SK-N-SH treated with all-trans-retinoic acid at 6 μM for 48 hours (cell line): ENCODE measurements around the gene TNFAIP8.

ENCODE experiments used
- ATAC-seq: fragments of 200-7000 bp; cut with Tn5 transposase; 3 replicates; pipeline ENCODE4 v1.9.1; 2020; ENCODE audit warnings: mild to moderate bottlenecking, moderate library complexity
- ARNTL ChIP-seq: fragments of 450-650 bp; formaldehyde crosslinking; IDR thresholded peaks from 2 replicates; pipeline ENCODE4 v1.5.0; 2020; ENCODE audit warnings: low read depth, mild to moderate bottlenecking, moderate library complexity, borderline replicate concordance
- BACH2 ChIP-seq: fragments of 250-450 bp; sonication (Bioruptor Pico); IDR thresholded peaks from 2 replicates; pipeline ENCODE4 v1.9.0; 2021; ENCODE audit warnings: mild to moderate bottlenecking, borderline replicate concordance
- CSDC2 ChIP-seq: fragments of 250-450 bp; sonication (Bioruptor Pico); IDR thresholded peaks from 2 replicates; pipeline ENCODE4 v1.5.0; 2020; ENCODE audit warnings: mild to moderate bottlenecking, moderate library complexity
- ESRRG ChIP-seq: fragments of 250-450 bp; sonication (Bioruptor Pico); IDR thresholded peaks from 2 replicates; pipeline ENCODE4 v1.6.1; 2021; ENCODE audit warnings: mild to moderate bottlenecking
- GLIS3 ChIP-seq: fragments of 250-450 bp; sonication (Bioruptor Pico); IDR thresholded peaks from 2 replicates; pipeline ENCODE4 v1.5.0; 2020; ENCODE audit warnings: mild to moderate bottlenecking, moderate library complexity
- ISL1 ChIP-seq: fragments of 250-450 bp; sonication (Bioruptor Pico); IDR thresholded peaks from 2 replicates; pipeline ENCODE4 v2.1.2; 2022; ENCODE audit warnings: mild to moderate bottlenecking, moderate library complexity
- PPARA ChIP-seq: fragments of 250-450 bp; sonication (Bioruptor Pico); IDR thresholded peaks from 2 replicates; pipeline ENCODE4 v1.5.0; 2020; ENCODE audit warnings: mild to moderate bottlenecking, borderline replicate concordance
- RARB ChIP-seq: fragments of 250-450 bp; sonication (Bioruptor Pico); IDR thresholded peaks from 2 replicates; pipeline ENCODE4 v1.8.0; 2021; ENCODE audit warnings: mild to moderate bottlenecking, moderate library complexity
- SNAI2 ChIP-seq: fragments of 250-450 bp; sonication (Bioruptor Pico); IDR thresholded peaks from 2 replicates; pipeline ENCODE4 v1.5.0; 2020; ENCODE audit warnings: mild to moderate bottlenecking, moderate library complexity
- TOX ChIP-seq: fragments of 250-450 bp; sonication (Bioruptor Pico); IDR thresholded peaks from 2 replicates; pipeline ENCODE4 v1.8.0; 2021; ENCODE audit warnings: mild to moderate bottlenecking, moderate library complexity, borderline replicate concordance
- ZC3H10 ChIP-seq: fragments of 250-450 bp; sonication (Bioruptor Pico); IDR thresholded peaks from 2 replicates; pipeline ENCODE4 v1.5.1; 2021; ENCODE audit warnings: mild to moderate bottlenecking, moderate library complexity
- ZFP3 ChIP-seq: fragments of 250-450 bp; sonication (Bioruptor Pico); IDR thresholded peaks from 2 replicates; pipeline ENCODE4 v1.5.0; 2020; ENCODE audit warnings: mild to moderate bottlenecking, moderate library complexity
- ZNF565 ChIP-seq: fragments of 450-650 bp; formaldehyde crosslinking; conservative IDR thresholded peaks from 2 replicates; pipeline ENCODE4 v1.5.0; 2020; ENCODE audit warnings: low read depth, mild to moderate bottlenecking, moderate library complexity
- ZNF70 ChIP-seq: fragments of 450-650 bp; formaldehyde crosslinking; IDR thresholded peaks from 2 replicates; pipeline ENCODE4 v1.5.0; 2020; ENCODE audit warnings: mild to moderate bottlenecking, moderate library complexity
- ZNF8 ChIP-seq: fragments of 450-650 bp; formaldehyde crosslinking; IDR thresholded peaks from 2 replicates; pipeline ENCODE4 v1.5.0; 2020; ENCODE audit warnings: mild to moderate bottlenecking, moderate library complexity
- TF ChIP-seq, protein P1 (sequence below): fragments of 250-450 bp; sonication (Bioruptor Pico); IDR thresholded peaks from 2 replicates; pipeline ENCODE4 v1.5.0; 2020; ENCODE audit warnings: mild to moderate bottlenecking, moderate library complexity
- TF ChIP-seq, protein P2 (sequence below): fragments of 250-450 bp; sonication (Bioruptor Pico); IDR thresholded peaks from 2 replicates; pipeline ENCODE4 v1.8.0; 2021; ENCODE audit warnings: low read depth, mild to moderate bottlenecking, moderate library complexity, borderline replicate concordance
- TF ChIP-seq, protein P3 (sequence below): fragments of 250-450 bp; sonication (Bioruptor Pico); IDR thresholded peaks from 2 replicates; pipeline ENCODE4 v1.5.1; 2021; ENCODE audit warnings: mild to moderate bottlenecking, moderate library complexity
- TF ChIP-seq, protein P4 (sequence below): fragments of 250-450 bp; sonication (Bioruptor Pico); IDR thresholded peaks from 2 replicates; pipeline ENCODE4 v1.8.0; 2020; ENCODE audit warnings: mild to moderate bottlenecking, moderate library complexity, borderline replicate concordance

The TNFAIP8 gene

DNA sequence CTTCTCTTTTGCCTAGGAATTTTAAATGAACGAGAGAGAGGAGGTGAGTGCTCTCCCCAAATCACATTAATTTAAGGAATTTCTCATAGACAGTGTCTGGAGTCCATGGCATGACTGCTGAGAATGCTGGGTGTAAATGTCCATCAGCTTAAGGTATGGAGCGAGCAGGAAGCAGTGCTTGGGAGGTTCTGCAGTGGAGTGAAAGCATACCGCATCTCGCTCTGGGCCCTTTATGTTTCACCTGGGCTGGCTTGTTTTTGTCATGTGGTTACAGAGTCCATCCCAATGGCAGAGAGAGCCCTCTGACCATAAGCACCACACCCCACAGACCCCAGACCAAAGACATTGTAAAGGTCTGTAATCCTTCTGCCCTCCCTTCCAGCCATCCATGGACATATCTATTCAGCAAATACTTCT lies 20.6 kb upstream of the TNFAIP8 start:
- TF ChIP-seq, protein P1, sequence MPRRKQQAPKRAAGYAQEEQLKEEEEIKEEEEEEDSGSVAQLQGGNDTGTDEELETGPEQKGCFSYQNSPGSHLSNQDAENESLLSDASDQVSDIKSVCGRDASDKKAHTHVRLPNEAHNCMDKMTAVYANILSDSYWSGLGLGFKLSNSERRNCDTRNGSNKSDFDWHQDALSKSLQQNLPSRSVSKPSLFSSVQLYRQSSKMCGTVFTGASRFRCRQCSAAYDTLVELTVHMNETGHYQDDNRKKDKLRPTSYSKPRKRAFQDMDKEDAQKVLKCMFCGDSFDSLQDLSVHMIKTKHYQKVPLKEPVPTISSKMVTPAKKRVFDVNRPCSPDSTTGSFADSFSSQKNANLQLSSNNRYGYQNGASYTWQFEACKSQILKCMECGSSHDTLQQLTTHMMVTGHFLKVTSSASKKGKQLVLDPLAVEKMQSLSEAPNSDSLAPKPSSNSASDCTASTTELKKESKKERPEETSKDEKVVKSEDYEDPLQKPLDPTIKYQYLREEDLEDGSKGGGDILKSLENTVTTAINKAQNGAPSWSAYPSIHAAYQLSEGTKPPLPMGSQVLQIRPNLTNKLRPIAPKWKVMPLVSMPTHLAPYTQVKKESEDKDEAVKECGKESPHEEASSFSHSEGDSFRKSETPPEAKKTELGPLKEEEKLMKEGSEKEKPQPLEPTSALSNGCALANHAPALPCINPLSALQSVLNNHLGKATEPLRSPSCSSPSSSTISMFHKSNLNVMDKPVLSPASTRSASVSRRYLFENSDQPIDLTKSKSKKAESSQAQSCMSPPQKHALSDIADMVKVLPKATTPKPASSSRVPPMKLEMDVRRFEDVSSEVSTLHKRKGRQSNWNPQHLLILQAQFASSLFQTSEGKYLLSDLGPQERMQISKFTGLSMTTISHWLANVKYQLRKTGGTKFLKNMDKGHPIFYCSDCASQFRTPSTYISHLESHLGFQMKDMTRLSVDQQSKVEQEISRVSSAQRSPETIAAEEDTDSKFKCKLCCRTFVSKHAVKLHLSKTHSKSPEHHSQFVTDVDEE (CRISPR knock-in tag), result no peak
- TF ChIP-seq CSDC2 (CRISPR knock-in tag), result no peak
- no peak for TF ChIP-seq ARNTL (CRISPR knock-in tag)
- TF ChIP-seq, protein P2, sequence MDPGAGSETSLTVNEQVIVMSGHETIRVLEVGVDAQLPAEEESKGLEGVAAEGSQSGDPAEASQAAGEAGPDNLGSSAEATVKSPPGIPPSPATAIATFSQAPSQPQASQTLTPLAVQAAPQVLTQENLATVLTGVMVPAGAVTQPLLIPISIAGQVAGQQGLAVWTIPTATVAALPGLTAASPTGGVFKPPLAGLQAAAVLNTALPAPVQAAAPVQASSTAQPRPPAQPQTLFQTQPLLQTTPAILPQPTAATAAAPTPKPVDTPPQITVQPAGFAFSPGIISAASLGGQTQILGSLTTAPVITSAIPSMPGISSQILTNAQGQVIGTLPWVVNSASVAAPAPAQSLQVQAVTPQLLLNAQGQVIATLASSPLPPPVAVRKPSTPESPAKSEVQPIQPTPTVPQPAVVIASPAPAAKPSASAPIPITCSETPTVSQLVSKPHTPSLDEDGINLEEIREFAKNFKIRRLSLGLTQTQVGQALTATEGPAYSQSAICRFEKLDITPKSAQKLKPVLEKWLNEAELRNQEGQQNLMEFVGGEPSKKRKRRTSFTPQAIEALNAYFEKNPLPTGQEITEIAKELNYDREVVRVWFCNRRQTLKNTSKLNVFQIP (CRISPR knock-in tag), result no peak
- TF ChIP-seq, protein P3, sequence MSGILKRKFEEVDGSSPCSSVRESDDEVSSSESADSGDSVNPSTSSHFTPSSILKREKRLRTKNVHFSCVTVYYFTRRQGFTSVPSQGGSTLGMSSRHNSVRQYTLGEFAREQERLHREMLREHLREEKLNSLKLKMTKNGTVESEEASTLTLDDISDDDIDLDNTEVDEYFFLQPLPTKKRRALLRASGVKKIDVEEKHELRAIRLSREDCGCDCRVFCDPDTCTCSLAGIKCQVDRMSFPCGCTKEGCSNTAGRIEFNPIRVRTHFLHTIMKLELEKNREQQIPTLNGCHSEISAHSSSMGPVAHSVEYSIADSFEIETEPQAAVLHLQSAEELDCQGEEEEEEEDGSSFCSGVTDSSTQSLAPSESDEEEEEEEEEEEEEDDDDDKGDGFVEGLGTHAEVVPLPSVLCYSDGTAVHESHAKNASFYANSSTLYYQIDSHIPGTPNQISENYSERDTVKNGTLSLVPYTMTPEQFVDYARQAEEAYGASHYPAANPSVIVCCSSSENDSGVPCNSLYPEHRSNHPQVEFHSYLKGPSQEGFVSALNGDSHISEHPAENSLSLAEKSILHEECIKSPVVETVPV (CRISPR knock-in tag), result no peak
- TF ChIP-seq ISL1, result no peak
- ATAC-seq, result peak; percentile 20

DNA sequence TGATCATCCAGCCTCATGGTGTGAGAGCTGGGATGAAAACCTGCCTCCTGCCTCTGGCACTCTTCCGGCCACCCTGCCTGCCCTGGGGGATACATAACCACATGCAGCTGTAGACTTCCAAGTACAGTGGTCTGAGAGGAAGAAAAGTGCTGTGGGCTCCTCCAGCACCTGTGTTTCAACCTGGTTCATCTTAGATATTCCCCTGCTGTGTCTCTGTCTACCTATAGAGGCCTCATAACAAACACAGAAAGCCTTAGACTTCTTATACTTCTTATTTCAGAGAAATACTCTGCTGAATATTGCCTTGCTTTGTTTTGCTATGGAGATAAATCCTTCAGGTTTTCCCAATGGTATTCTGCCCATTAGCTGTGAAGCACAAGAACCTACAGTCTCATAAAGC lies 19.6 kb upstream of the TNFAIP8 start:
- no peak; the same call in 2 of the 3 replicates for ATAC-seq
- no peak for TF ChIP-seq ISL1
- TF ChIP-seq, protein P4, sequence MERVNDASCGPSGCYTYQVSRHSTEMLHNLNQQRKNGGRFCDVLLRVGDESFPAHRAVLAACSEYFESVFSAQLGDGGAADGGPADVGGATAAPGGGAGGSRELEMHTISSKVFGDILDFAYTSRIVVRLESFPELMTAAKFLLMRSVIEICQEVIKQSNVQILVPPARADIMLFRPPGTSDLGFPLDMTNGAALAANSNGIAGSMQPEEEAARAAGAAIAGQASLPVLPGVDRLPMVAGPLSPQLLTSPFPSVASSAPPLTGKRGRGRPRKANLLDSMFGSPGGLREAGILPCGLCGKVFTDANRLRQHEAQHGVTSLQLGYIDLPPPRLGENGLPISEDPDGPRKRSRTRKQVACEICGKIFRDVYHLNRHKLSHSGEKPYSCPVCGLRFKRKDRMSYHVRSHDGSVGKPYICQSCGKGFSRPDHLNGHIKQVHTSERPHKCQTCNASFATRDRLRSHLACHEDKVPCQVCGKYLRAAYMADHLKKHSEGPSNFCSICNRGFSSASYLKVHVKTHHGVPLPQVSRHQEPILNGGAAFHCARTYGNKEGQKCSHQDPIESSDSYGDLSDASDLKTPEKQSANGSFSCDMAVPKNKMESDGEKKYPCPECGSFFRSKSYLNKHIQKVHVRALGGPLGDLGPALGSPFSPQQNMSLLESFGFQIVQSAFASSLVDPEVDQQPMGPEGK (CRISPR knock-in tag), result no peak
- TF ChIP-seq, protein P2 (CRISPR knock-in tag), result no peak
- TF ChIP-seq ESRRG (CRISPR knock-in tag), result no peak
- TF ChIP-seq ZC3H10, result no peak
- no peak for TF ChIP-seq CSDC2 (CRISPR knock-in tag)
- TF ChIP-seq, protein P3 (CRISPR knock-in tag), result no peak
- TF ChIP-seq SNAI2 (CRISPR knock-in tag), result no peak
- TF ChIP-seq ZNF565 (CRISPR knock-in tag), result no peak
- TF ChIP-seq GLIS3 (CRISPR knock-in tag), result no peak
- TF ChIP-seq PPARA (CRISPR knock-in tag), result no peak
- no peak for TF ChIP-seq RARB (CRISPR knock-in tag)
- TF ChIP-seq ARNTL (CRISPR knock-in tag), result no peak
- no peak for TF ChIP-seq BACH2 (CRISPR knock-in tag)
- TF ChIP-seq TOX, result no peak
- no peak for TF ChIP-seq ZNF70 (CRISPR knock-in tag)
- no peak for TF ChIP-seq ZFP3
- no peak for TF ChIP-seq ZNF8 (CRISPR knock-in tag)
